ENCODE measurements around the gene NRAS. TPM values are rescaled to one million over a fixed set of nuclear protein-coding genes. Genes with fewer than 3 reads are reported as not detected.

NRAS gene
- total RNA-seq: 33.2 and 55.1 TPM in 2 replicates

DNA sequence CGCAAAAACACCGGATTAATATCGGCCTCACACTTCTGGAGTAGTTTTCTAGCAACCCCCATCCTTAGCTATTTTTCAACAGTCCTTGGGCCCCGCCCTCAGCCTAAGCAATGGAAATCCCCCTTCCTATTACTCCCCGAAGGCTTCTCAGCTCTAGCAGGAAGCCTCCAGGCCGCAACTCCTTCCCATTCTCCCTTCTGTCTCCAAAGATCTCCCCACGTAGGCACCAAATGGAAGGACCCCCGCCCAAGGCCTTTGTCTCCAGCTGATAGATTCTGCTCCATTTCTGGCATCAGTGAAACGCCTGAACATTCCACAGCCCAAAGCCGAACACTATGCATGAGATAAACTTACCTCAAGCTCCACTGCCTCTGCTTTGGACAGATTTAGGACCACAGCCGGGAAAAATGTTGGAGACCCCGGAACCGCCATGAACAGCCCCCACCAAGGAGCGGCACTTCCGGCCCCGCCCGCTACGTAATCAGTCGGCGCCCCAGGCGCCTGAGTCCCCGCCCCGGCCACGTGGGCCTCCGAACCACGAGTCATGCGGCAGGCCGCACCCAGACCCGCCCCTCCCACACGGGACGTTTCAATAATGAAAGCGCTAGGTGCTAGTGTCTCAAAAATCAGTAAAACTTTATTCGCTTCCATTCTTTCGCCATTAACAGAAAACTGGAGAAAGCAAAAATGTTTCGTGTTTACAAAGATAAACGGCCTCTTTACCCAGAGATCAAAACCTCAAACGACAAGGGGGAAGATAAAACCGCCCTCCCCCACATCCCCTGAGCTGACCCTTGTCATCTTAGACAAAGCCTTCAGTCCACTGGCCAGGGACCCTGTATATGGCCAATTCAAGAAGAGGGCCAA is at the start of gene NRAS:
Gene NRAS (minus strand): TSS at position 468 of the 867 bp plus-strand sequence. CDS start 611 bp downstream, outside the sequence.

GRCh38 chr1:114757455-114758255 is 41.1 kb upstream of the NRAS start, which contains the start of gene CSDE1:
CSDE1 (minus strand) TSS chr1:114757984; CDS start chr1:114739890, 18,094 bp downstream.

DNA sequence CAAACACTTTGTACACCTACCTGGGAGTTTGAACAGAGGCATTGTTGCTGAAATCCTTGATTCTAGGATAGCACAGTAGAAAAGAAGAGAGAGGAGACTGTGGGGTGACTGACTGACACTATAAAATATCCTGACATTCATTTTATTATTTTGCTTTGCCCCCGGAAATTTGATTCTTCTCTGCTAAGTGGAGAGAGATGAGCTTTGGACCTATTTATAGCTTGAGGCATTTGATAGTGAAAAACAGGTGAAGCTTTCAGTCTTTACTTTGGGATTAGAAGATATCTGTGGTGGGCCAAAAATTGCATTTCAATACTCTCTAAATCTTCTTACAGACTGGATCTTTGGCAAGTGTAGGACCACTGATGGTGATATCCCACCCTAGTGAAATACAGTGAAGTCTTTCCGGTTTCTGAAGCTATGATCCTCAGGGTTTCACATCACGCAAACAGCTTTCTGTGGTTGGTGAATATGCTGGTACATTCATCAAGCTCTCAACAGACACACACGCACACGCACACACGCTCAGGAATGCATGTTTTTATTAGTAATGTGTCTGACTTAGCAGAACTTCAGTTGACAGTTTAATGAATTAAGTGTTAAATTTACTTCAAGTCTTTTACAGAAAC is 21.0 kb downstream of the NRAS start, which contains the start of gene AMPD1:
Gene AMPD1 (minus strand): TSS at position 117 of the 629 bp plus-strand sequence. CDS start 75 bp downstream, at position 42.

GRCh38 chr1:114669562-114670082 is 46.9 kb downstream of the NRAS start, which contains the start of gene DENND2C:
DENND2C (minus strand) TSS chr1:114670049; CDS start chr1:114625984, 44,065 bp downstream.

Other genes starting within 250 kb of the NRAS start
- 11.2 and 16.1 TPM in 2 replicates for gene TRIM33, start 205.6 kb downstream of the NRAS start, total RNA-seq
- 22.6 and 42.4 TPM in 2 replicates for gene BCAS2, start 135.2 kb downstream of the NRAS start, total RNA-seq
- 0.33 and 0.89 TPM in 2 replicates for gene DENND2C, start 46.7 kb downstream of the NRAS start, total RNA-seq
- gene AMPD1, start 21.2 kb downstream of the NRAS start, total RNA-seq: not detected in 2 replicates
- gene CSDE1, start 41.2 kb upstream of the NRAS start, total RNA-seq: 320 and 424 TPM in 2 replicates
- 36.7 and 57.3 TPM in 2 replicates for gene SIKE1, start 63.9 kb upstream of the NRAS start, total RNA-seq
- not detected in 2 replicates for gene SYCP1, start 138.1 kb upstream of the NRAS start, total RNA-seq

Measured in mesangial cell (primary cell).